Adipose tissue (tissue), 3 donors: ENCODE data around the gene DNAJB6. TPM values are rescaled to one million over a fixed set of nuclear protein-coding genes. Genes with fewer than 3 reads are reported as not detected.

ENCODE experiments used
- H3K27ac ChIP-seq: one replicate; pipeline ENCODE4 v1.5.1; 2013; ENCODE audit warnings: low read depth, low read length
- WGBS, 3 donors: extraction: QIAGEN DNeasy Blood & Tissue Kit; methylation state at CpG; one replicate each; pipeline ENCODE4 v1.1.7; 2013; 5-methylcytosine and 5-hydroxymethylcytosine counted together
- polyA plus RNA-seq, 3 donors: library from polyadenylated mRNA; stranded (reverse); fragments of 200-250 nt; gene quantifications; one replicate each; pipeline ENCODE4 v1.2.3, GENCODE V29; 2013
- donor health status: healthy with polysubstance abuse.
- donor health status: Bipolar disorder and iron deficiency.
- donor health status: healthy.

Gene DNAJB6
- polyA plus RNA-seq, 3 donors, result 32.2 to 111 (median 88.0) TPM

DNA sequence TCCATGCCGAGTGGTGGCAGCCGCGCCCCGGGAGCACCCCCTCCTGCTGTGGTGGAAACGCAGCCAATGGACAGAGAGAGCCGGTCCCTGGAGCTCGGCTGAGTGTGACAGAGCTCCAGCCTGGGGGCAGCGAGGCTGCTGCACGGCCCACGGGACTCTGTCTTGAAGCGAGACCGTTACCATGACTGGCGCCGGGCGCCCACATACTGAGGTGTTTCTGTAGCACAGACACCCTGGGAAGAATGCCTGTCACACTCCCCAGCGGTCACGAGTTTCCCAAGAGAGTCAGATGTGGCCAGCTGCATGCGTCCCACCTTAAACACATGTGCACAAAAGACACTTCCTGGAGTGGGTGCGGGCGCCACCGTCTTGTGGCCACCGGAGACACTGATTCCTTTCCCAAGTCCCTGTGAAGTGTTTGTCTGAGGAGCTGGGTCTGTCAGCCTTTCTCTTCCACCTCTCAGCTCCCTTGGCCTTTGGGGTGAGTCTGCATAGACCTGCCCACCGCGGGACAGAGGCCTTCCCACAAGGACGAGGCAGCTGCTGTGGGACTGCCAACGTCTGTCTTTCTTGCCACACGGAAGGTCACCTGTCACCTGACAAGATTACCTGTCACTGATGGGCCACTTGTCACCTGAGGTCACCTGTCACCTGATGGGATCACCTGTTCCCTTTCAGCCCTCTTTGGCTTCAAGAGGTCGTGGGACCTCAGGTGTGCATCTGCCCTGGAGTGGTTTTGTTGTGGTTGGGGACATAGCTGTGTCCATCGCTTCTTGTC, 94.6 kb downstream of the DNAJB6 start:
- 80 to 86% (median 82%) methylated on average over 28 to 29 of the region's 29 CpGs for WGBS, 3 donors
- no peak overlapping the region for H3K27ac ChIP-seq

DNA sequence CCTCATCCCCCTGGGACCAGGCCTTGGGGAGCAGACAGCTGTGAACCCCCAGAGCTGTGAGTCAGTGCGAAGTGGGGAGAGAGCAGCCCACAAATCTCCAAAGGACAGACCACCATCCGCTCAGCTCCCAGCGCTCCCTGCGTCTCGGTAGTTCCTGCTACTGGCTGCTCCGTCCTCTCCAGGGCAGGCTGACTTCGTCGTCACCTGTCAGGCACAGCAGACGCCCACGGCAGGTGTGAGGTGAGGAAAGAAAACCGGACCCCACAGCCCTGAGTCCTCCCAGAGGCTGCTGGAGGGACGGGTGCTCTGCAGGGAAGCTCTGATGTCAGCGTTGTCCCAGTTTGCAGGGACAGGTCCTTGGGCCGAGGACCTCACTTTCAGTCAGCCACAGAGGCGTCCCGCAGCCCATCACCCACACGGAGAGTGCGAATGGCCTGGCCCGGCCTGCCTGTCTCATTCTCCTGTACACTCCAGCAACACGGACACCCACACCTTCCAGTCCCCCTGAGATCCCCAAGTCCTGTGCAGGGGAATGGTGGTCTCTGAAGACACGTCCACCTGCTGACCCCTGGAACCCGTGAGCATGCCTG, 95.2 kb downstream of the DNAJB6 start:
- WGBS, 3 donors, result 71 to 75% (median 71%) methylated on average over 22 of the region's 22 CpGs
- no peak overlapping the region for H3K27ac ChIP-seq

DNA sequence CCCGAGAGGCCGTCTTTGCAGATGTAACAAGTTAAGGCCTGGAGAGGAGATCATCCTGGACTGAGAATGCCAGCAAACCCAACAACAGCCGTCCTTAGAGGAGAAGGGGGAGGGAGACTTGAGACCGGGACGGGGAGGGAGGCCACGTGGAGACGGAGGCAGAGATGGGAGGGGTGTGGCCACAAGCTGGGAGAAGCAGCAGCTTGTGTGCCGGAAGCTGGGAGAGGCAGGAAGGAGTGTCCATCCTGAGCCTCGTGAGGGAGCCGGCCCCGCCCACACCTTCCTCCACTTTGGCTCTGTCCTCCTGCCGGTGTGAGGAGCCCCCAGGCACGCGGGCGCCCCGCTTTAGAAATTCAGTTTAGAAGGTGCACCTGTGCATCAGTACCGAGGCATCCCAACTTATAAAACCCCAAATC, 95.7 kb downstream of the DNAJB6 start:
- 8 to 13% (median 11%) methylated on average over 17 of the region's 17 CpGs for WGBS, 3 donors
- H3K27ac ChIP-seq, result no peak overlapping the region

DNA sequence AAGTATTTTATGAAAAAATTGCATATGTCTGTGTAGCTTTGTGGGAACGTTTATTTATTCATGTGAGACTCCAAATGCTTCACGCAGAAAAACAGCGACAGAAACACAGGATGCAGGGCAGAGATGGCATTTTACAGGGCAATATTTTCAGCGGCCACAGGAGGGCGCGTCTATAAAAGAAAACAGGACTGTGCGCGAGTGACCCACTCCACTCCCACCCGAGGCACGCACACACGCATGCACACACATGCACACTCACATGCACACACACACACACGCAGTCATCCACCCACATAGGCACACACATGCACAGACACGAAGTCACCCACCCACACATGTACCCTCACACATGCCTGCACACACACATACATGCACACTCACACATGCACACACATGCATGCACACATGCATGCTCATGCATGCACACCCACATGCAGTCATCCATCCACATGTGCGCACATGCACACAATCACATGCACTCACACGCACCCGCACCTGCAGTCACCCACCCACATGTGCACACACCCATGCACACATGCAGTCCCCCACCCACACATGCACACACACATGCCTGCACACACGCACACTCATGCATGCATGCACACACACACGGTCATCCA, 96.3 kb downstream of the DNAJB6 start:
- no peak overlapping the region for H3K27ac ChIP-seq
- WGBS, 3 donors, result 23 to 28% (median 26%) methylated on average over 18 of the region's 18 CpGs

DNA sequence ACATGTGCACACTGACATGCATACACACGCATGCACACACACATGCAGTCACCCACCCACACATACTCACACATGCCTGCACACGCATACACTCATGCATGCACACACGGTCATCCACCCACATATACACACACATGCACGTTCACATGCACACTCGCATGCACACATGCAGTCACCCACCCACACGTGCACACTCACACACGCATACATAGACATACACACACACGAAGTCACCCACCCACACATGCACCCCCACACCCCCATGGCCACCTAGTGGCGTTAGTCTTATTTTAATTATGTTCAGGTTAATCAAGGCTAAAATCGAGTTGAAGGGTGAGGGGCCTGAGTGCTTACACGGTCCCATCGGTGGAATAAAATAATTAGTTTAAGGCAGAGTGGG, 96.8 kb downstream of the DNAJB6 start:
- no peak overlapping the region for H3K27ac ChIP-seq
- WGBS, 3 donors, result 72 to 82% (median 76%) methylated on average over 12 of the region's 12 CpGs

DNA sequence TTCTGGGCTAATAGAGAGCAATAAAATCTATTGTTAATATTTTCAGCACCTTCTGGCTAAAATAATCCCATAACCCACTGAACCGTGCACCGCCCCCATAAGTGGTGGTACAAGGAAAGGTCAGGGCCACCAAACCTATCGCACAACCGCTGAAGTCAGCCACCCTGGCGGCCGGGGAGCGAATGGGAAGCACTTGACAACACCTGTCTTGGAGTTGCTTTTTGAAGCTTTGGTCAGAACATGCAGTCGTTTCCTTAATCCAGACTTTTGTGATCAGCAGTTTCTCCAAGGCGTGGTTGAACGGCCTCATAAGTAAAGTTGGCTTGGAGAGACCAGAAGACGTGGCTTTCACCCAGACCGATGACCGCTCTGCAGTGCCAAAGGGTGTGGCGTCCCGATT, 97.4 kb downstream of the DNAJB6 start:
- no peak overlapping the region for H3K27ac ChIP-seq
- 76 to 90% (median 85%) methylated on average over 15 of the region's 15 CpGs for WGBS, 3 donors

DNA sequence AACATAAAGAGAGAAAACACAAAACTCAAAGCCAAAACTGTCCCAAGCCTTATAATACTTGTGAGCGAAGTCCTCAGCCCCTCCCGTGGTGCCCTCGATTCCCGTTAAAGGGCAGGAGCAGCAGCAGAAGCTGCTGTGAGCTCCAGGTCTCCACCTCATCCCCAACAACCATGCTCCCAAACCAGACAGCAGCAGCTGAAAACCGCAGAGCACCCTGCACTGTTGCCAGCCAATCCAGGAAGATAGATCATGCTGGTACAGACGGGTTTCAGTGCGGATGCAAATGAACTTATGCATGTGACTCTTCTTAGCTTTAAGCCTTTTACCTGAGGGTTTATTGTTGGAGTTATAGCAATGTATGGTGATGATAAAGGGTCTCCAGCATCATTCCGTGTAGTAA, 97.9 kb downstream of the DNAJB6 start:
- no peak overlapping the region for H3K27ac ChIP-seq
- WGBS, 3 donors, result 66 to 72% (median 72%) methylated on average over 8 of the region's 8 CpGs

DNA sequence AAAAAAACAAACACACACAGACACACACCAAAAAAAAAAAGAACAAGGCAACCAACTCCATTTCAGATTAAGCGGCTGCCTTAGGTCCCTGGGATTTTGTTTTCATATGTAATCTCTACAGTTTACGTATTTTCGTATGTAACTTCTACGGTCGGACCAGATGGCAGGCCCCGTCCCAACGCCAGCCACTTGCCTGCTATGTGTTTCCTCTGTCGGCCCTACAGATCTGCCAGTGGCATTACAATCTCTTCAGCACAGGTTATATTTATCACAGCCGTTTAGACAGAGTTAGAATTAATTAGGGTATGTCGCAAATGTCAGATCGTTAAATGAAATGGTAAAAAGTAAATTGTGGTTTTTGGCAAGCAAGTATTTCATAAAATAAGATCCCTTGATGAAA, 99.3 kb downstream of the DNAJB6 start:
- 57 to 76% (median 67%) methylated on average over 11 of the region's 11 CpGs for WGBS, 3 donors
- H3K27ac ChIP-seq, result no peak overlapping the region

DNA sequence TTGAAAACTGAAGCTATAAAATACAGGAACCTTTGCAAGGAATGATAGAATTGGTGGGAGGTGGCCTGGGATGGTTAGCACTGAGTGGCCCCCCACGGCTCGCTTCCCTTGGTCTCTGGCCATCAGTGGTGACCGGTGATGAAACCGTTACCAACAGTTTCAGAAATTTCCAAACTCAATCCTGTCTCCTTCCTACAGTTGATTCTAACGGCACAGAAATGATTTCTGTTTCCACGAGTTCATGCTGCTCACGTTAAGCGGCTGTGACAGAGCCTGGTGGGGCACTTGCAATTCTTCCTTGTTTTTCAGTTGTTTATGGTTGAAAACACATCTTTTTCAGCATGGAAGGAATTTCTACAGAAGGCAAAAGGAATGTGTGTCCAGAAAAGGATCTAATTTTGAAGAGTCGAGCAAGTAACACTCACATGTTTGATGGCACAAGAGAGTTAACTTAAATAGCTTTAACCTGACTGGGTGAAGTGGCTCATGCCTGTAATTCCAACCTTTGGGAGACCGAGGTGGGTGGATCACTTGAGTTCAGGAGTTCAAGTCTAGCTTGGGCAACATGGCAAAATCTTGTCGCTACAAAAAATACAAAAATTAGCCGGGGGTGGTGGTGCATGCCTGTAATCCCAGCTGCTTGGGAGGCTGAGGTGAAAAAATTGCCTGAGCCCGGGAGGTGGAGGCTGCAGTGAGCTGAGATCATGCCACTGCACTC, 100.1 kb downstream of the DNAJB6 start:
- no peak overlapping the region for H3K27ac ChIP-seq
- 63 to 67% (median 63%) methylated on average over 13 of the region's 13 CpGs for WGBS, 3 donors

DNA sequence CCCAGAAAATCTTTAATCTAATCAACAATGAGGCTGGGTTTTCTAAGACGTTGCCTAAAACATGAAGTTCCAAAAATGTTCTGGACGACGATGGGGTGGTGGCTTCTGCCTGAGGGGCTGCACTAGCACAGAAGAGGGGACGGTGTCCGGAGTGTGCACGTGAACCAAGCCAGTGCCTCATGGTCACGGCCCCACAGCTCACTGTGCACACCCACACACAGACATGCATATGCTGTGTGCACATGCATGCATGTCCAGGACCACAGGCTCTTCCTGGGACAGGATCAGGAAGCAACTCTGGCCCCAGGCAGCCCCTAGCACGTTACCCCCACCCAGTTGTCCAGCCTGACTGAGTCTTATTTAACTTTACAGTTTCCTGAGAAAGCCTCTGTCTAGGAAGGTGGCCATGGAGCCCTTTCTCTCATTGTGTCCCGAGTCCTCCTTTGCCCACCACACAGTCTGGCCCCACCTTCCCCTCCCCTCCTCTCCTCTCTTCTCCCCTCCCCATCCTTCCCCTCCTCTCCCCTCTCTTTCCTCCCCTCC, 100.8 kb downstream of the DNAJB6 start:
- H3K27ac ChIP-seq, result no peak overlapping the region
- WGBS, 3 donors, result 50 to 61% (median 60%) methylated on average over 9 of the region's 9 CpGs

DNA sequence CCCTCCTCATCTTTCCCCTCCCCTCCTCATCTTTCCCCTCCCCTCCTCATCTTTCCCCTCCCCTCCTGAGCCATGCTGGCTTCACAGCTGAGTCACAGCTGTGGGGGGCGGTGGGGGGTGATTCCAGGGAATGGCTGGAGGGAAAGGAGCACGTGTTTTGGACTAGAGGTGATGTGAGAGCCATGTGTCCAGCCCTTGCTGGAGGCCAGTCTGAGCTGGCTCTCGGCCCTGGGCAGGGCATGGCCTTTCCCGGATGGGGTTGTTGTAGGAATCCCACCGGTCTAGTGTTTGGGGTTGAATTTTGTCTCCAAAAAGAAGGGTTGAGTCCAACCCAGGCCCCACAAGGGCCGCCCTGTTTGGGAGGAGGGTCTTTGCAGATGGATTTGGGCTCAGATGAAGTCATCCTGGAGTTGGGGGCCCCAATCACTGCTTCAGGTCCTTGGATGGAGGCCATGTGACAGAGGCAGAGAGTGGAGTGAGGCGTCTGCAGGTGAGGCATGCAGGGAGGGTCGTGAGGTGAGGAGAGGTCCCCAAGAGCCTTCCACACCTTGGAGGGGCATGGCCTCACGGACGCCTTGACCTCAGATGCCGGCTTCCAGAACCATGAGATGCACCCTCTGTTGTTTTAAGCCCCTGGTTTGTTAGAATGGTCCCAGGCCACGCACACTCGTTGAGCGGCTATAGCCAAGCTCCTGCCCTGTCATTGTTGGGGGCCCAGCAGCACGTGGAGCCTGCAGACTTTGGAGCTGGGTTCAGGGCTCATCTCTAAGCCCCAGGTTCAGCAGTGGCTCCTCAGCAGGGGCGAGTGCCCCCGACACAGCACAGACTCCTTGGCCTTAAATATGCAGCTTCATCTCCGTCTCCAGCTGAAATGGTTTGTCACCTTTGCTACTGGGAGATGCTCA, 101.6 kb downstream of the DNAJB6 start:
- no peak overlapping the region for H3K27ac ChIP-seq
- 82 to 85% (median 82%) methylated on average over 18 of the region's 18 CpGs for WGBS, 3 donors

DNA sequence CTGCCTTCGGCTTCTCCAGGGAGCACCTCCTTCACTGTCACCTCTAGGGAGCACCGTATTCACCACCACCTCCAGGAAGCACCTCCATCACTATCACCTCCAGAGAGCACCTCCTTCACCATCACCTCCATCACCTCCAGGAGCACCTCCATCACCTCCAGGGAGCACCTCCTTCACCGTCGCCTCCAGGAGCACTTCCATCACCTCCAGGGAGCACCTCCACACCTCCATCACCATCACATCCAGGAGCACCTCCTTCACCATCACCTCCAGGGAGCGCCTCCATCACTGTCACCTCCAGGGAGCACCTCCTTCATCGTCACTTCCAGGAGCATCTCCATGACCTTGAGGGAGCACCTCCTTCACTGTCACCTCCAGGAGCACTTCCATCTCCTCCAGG, 102.3 kb downstream of the DNAJB6 start:
- no peak overlapping the region for H3K27ac ChIP-seq
- WGBS, 3 donors, result 93 to 96% (median 95%) methylated on average over 6 of the region's 6 CpGs

DNA sequence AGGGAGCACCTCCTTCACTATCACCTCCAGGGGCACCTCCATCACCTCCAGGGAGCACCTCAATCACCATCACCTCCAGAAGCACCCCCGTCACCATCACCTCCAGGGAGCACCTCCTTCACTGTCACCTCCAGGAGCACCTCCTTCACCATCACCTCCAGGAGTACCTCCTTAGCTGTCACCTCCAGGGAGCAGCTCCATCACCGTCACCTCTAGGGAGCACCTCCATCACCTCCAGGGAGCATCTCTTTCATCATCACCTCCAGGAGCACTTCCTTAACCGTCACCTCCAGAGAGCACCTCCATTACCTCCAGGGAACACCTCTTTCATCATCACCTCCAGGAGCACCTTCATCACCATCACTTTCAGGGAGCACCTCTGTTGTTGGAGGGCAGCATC, 103.0 kb downstream of the DNAJB6 start:
- H3K27ac ChIP-seq, result no peak overlapping the region
- 62 to 66% (median 63%) methylated on average over 3 of the region's 3 CpGs for WGBS, 3 donors

DNA sequence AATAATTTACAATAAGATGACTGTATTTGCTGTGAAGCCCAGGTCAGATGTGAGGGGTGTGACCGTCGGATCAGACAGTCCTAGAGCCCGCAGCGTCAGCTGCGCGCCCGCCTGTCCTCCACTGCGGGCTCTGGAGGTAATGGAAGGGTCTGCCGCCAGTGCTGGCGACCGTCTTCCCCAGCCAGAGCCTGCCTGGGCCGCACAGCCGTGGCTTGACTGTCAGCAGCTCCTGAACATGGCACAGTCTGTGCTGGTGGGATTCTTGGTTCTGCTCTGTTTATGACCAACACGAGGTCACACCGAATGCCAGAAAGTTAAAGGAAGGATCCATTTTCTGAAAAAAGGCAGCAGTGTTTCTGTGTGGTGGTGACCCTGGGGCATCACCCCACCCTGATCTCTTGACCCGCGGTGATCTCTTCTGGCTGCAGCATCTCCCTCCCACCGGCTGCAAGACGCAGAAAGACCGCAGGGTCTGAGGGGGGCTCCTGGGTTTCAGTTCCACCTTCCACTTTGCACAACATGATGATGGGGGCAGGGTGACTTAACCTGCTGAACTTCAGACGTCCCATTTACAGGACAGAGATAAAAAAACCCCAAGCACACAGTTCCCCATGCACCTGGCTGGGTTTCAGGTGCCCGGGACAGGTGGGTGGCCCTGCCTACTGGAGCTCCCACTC, 103.7 kb downstream of the DNAJB6 start:
- 84 to 89% (median 86%) methylated on average over 22 of the region's 22 CpGs for WGBS, 3 donors
- H3K27ac ChIP-seq, result no peak overlapping the region

DNA sequence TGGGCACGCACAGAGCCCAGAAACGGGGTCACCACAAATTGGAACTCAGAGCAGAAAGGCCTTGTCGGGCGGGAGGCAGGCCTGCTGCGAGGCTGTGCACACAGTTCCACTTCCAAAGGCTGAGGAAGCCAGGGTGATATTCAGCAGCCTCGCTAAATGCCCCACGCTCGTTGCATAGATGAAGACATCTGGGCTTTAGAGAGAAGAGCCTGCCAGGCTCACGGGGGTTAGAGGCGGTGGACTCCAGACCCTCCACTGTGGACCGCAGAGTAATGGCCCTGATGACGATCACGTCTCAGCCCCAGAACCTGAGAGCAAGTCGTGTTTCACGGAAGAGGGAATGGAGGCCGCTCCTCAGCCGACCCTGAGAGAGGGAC, 104.2 kb downstream of the DNAJB6 start:
- H3K27ac ChIP-seq, result no peak overlapping the region
- WGBS, 3 donors, result 87 to 92% (median 90%) methylated on average over 17 of the region's 17 CpGs

DNA sequence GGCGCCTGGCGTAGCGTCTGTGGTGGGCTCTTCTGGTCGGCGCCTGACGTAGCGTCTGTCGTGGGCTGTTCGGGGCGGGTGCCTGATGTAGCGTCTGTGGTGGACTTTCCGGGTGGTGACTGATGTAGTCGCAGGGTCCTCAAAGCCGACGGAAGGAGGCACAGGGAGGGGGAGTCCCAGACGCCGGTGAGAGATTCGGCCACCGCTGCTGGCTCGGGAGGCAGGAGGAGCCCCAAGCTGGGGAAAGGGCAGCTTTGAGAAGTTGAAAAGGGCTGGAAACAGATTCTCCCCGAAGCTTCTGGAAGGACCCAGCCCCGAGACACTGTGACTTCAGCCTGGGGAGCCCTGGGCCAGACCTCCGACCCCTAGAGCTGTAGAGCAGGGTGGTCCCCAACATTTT, 105.7 kb downstream of the DNAJB6 start:
- 92 to 97% (median 95%) methylated on average over 22 to 23 of the region's 23 CpGs for WGBS, 3 donors
- no peak overlapping the region for H3K27ac ChIP-seq

DNA sequence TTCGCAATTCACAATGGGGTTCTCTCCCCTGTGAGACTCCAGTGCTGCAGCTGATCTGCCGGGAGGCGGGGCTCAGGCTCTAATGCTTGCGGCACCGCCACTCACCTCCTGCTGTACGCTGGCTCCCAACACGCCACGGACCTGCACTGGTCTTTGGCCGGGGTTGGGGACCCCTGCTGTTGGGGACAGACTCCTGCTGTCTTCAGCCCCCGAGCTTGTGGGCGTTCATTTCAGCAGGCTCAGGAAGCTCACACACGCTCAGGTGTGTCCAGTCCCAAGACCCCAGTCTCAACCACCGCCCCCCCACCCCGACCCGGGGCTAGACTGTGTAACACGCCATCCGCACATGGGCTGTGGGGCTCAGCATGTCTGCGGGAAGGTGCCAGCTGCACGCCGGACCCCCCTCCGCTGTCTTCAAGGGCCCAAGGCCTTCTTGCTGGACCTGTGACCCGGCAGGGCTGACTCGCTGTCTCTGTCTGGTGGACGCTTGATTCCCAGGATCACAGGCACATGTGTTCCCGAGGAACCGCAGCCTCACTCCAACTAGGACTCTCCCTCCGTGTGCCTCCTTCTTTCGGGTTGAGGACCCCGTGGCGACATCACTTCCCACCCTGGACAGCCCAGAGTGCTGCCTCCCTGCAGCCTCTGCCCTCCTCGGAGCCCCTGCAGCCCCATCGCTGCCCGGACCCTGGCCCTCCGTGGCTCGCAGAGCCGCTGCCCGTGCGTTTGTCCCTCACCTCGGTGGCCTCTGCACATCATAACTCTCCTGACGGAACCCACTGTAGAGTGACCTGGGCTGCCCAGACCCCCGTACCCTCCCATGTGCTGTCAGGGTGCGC, 106.4 kb downstream of the DNAJB6 start:
- WGBS, 3 donors, result 88 to 92% (median 91%) methylated on average over 39 to 42 of the region's 42 CpGs
- H3K27ac ChIP-seq, result no peak overlapping the region
